Muscle of leg (tissue), 11 donors: ENCODE results near the gene PEMT. TPM values are rescaled to one million over a fixed set of nuclear protein-coding genes. Genes with fewer than 3 reads are reported as not detected.

Experiments
- DNase-seq: peaks from one replicate; pipeline ENCODE4 v3.0.0; 2013
- H3K27ac ChIP-seq: one replicate; pipeline ENCODE4 v1.5.1; 2013; ENCODE audit warnings: mild to moderate bottlenecking, low read length, control low read depth
- H3K27me3 ChIP-seq: one replicate; pipeline ENCODE4 v1.6.1; 2013; ENCODE audit warnings: low read length; ENCODE audit not compliant: control insufficient read depth, insufficient read depth
- H3K36me3 ChIP-seq: one replicate; pipeline ENCODE4 v1.6.1; 2013; ENCODE audit warnings: low read length; ENCODE audit not compliant: control insufficient read depth, insufficient read depth
- H3K4me1 ChIP-seq: one replicate; pipeline ENCODE4 v1.6.1; 2013; ENCODE audit warnings: low read length; ENCODE audit not compliant: control insufficient read depth, insufficient read depth
- H3K4me3 ChIP-seq: one replicate; pipeline ENCODE4 v1.5.1; 2013; ENCODE audit warnings: low read length, control low read depth
- H3K9me3 ChIP-seq: replicated peaks from 2 replicates; pipeline ENCODE4 v1.6.1; 2013; ENCODE audit warnings: low read depth, low read length; ENCODE audit not compliant: control insufficient read depth
- WGBS: methylation state at CpG from one replicate; pipeline ENCODE4 v1.1.5; 2013; ENCODE audit warnings: missing lambda C conversion rate; ENCODE audit not compliant: insufficient coverage; 5-methylcytosine and 5-hydroxymethylcytosine counted together
- polyA plus RNA-seq, 8 donors: library from polyadenylated mRNA; unstranded; fragments of 120-200 nt; gene quantifications; one replicate each; pipeline versions ENCODE4 v1.2.1 to v1.2.3, GENCODE V29; 2013; ENCODE audit warnings: inconsistent platforms in 1 of 8, low replicate concordance in 1 of 8; ENCODE audit not compliant: insufficient read length in 8 of 8, insufficient read depth in 1 of 8
- total RNA-seq: library from RNA; stranded (reverse); fragments of 120-200 nt; gene quantifications from one replicate; pipeline ENCODE4 v1.2.4, GENCODE V29; 2013

The PEMT gene
- total and polyA plus RNA-seq, 9 donors = 20.0 to 28.6 (median 24.5) TPM

GRCh38 chr17:17555151-17555550 is 36.4 kb downstream of the PEMT start:
- no peak for DNase-seq
- Histone ChIP-seq H3K27me3 (no peaks in the 10 kb centered on the region), H3K4me3 (no peak overlapping the region), H3K9me3 (no peaks in the 10 kb centered on the region), H3K36me3 (no peaks in the 10 kb centered on the region), H3K27ac (no peak overlapping the region), H3K4me1 (peaks cover 34% of the 10 kb centered on the region)
- 95% methylated on average over 9 of the region's 9 CpGs for WGBS

DNA sequence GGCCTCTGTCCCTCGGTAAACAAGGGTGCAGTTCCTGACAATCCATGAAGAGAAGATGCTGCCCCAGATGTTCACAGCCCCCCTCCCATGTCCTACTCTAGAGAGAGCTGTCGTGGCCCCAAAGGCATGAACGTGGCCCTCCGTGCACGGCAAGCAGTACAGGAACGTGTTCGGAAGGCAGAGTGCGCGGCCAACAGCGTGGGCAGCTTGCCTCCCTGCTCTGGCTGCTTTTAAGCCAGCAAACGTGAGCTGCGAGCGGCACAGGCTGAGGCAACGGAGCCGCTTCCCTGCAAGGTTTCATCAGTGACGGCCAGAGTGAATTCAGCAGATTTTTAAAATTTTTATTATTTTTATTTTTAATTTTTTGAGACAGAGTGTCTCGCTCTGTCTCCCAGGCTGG is 37.2 kb downstream of the PEMT start:
- 86% methylated on average over 8 of the region's 17 CpGs for WGBS
- H3K4me1 ChIP-seq = peaks cover 34% of the 10 kb centered on the region
- no peak for DNase-seq

GRCh38 chr17:17553217-17554195 is 38.0 kb downstream of the PEMT start:
- no peaks in the 10 kb centered on the region for H3K27me3 ChIP-seq
- H3K36me3 ChIP-seq = no peaks in the 10 kb centered on the region
- no peak overlapping the region for H3K4me3 ChIP-seq
- WGBS = 81% methylated on average over 20 of the region's 30 CpGs
- H3K4me1 ChIP-seq = peaks cover 34% of the 10 kb centered on the region
- no peak overlapping the region for H3K27ac ChIP-seq
- H3K9me3 ChIP-seq = no peaks in the 10 kb centered on the region
- no peak for DNase-seq

More for the DNA sequence above, 37.2 kb downstream of the PEMT start:
- Histone ChIP-seq H3K9me3 (no peaks in the 10 kb centered on the region), H3K27me3 (no peaks in the 10 kb centered on the region), H3K4me3 (no peak overlapping the region), H3K27ac (no peak overlapping the region), H3K36me3 (no peaks in the 10 kb centered on the region)

GRCh38 chr17:17552351-17553216 is 38.9 kb downstream of the PEMT start:
- no peaks in the 10 kb centered on the region for H3K36me3 ChIP-seq
- no peak for DNase-seq
- peak overlapping the region; percentile 55 for H3K27ac ChIP-seq
- peaks cover 34% of the 10 kb centered on the region for H3K4me1 ChIP-seq
- 83% methylated on average over 21 of the region's 27 CpGs for WGBS
- H3K9me3 ChIP-seq = no peaks in the 10 kb centered on the region
- no peaks in the 10 kb centered on the region for H3K27me3 ChIP-seq
- H3K4me3 ChIP-seq = no peak overlapping the region

- peak overlapping the region; percentile 62 for H3K27ac ChIP-seq
- H3K9me3 ChIP-seq = no peaks in the 10 kb centered on the region
- H3K4me1 ChIP-seq = peaks cover 43% of the 10 kb centered on the region
- DNase-seq = peak; percentile 76
- no peaks in the 10 kb centered on the region for H3K36me3 ChIP-seq
- H3K27me3 ChIP-seq = no peaks in the 10 kb centered on the region
- WGBS = 24% methylated on average over 11 of the region's 11 CpGs
- no peak overlapping the region for H3K4me3 ChIP-seq
These were observed 40.1 kb downstream of the PEMT start for GRCh38 chr17:17551361-17551760.

GRCh38 chr17:17549732-17550366 is 41.7 kb downstream of the PEMT start:
- Histone ChIP-seq H3K4me3 (no peak overlapping the region), H3K36me3 (no peaks in the 10 kb centered on the region), H3K4me1 (peaks cover 51% of the 10 kb centered on the region), H3K27ac (no peak overlapping the region), H3K27me3 (no peaks in the 10 kb centered on the region), H3K9me3 (no peaks in the 10 kb centered on the region)
- 95% methylated on average over 17 of the region's 20 CpGs for WGBS
- no peak for DNase-seq

GRCh38 chr17:17548044-17548443 is 43.5 kb downstream of the PEMT start:
- DNase-seq = no peak
- no peak overlapping the region for H3K27ac ChIP-seq
- 78% methylated on average over 8 of the region's 8 CpGs for WGBS
- peaks cover 45% of the 10 kb centered on the region for H3K4me1 ChIP-seq
- no peaks in the 10 kb centered on the region for H3K36me3 ChIP-seq
- no peaks in the 10 kb centered on the region for H3K27me3 ChIP-seq
- H3K9me3 ChIP-seq = no peaks in the 10 kb centered on the region
- H3K4me3 ChIP-seq = no peak overlapping the region

- DNase-seq = no peak
- Histone ChIP-seq H3K27me3 (no peaks in the 10 kb centered on the region), H3K36me3 (no peaks in the 10 kb centered on the region), H3K4me3 (no peak overlapping the region), H3K27ac (no peak overlapping the region), H3K4me1 (peaks cover 40% of the 10 kb centered on the region), H3K9me3 (no peaks in the 10 kb centered on the region)
- WGBS = 90% methylated on average over 6 of the region's 9 CpGs
These were observed 44.2 kb downstream of the PEMT start for GRCh38 chr17:17547210-17547764.

DNA sequence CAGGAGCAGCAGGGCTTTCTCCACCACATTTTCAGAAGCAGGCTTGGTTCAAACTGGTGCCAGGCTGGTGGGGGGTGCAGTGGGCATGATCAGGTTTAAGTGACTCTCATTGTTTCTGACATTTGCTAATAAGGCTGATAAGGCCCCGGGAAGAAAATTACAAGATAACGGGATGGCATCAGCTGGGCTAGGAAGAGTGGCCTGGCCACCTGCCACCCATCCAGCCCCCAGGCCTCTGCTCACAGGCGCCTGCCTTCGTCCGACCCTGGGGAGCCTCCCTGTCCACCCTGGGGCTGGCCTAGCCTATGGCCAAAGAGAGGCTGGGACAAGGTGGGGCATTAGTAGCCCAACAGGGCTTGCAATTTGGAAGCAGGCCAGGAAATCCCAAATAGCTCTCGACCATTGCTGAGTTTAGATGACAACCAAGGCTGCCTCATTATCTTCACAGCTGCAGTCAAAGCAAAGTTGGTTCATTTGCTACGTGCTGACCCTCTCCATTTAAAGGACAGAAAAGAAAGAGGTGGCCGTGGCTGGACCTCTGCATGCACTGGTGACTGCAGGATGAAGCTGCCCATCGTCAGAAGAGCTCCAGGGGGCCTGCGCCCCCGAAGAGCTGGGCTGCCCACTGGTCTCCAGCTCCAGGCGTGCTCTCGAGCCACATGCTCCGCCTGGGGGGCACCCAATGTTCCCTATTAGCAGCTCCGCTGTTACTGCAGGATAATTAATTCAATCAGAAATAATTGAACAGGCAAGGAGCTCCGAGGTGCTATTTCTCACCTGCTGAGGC is 44.9 kb downstream of the PEMT start:
- no peaks in the 10 kb centered on the region for H3K9me3 ChIP-seq

More for the DNA sequence above, 44.9 kb downstream of the PEMT start:
- no peaks in the 10 kb centered on the region for H3K27me3 ChIP-seq
- H3K27ac ChIP-seq = no peak overlapping the region
- H3K4me1 ChIP-seq = peaks cover 38% of the 10 kb centered on the region
- H3K36me3 ChIP-seq = no peaks in the 10 kb centered on the region
- WGBS = 90% methylated on average over 13 of the region's 16 CpGs
- no peak overlapping the region for H3K4me3 ChIP-seq
- DNase-seq = no peak
